Thyroid gland (tissue), 4 donors: ENCODE results near the gene CETN1. TPM values are rescaled to one million over a fixed set of nuclear protein-coding genes. Genes with fewer than 3 reads are reported as not detected.

Experiments
- DNase-seq, 2 donors: peaks; one replicate each; pipeline ENCODE4 v3.0.0-alpha.2; 2019
- H3K27ac ChIP-seq, 3 donors: fragments of 200-600 bp; sonication (generic); 1 replicate in 2 of 3; 2 replicates in 1 of 3; pipeline ENCODE4 v1.5.1; 2016 to 2019; ENCODE audit warnings: mild to moderate bottlenecking in 1 of 3, moderate library complexity in 1 of 3
- H3K27me3 ChIP-seq: fragments of 200-600 bp; sonication (generic); one replicate; pipeline ENCODE4 v1.5.1; 2019
- H3K36me3 ChIP-seq, 2 donors: fragments of 200-600 bp; sonication (generic); one replicate each; pipeline ENCODE4 v1.5.1; 2016 to 2019
- H3K4me1 ChIP-seq, 2 donors: fragments of 200-600 bp; sonication (generic); one replicate each; pipeline ENCODE4 v1.5.1; 2017 to 2019
- H3K4me3 ChIP-seq, 3 donors: fragments of 200-600 bp; sonication (generic); replicated peaks in 1 of 3; 1 replicate in 2 of 3; 2 replicates in 1 of 3; pipeline ENCODE4 v1.5.1; 2016; ENCODE audit warnings: mild to moderate bottlenecking in 1 of 3
- H3K9me3 ChIP-seq: fragments of 200-600 bp; sonication (generic); one replicate; pipeline ENCODE4 v1.5.1; 2017
- CTCF ChIP-seq, 6 experiments: fragments of 200-600 bp in 3 of 6; fragments of 450-650 bp in 3 of 6; sonication (generic) in 3 of 6; IDR thresholded peaks; one replicate each; pipeline ENCODE4 v1.5.1; 2016 to 2019; ENCODE audit warnings: antibody characterized with exemption in 6 of 6, mild to moderate bottlenecking in 2 of 6, inconsistent platforms in 1 of 6, moderate library complexity in 1 of 6
- POLR2A ChIP-seq, 2 donors: fragments of 450-650 bp; IDR thresholded peaks; one replicate each; pipeline ENCODE4 v1.6.1; 2017; ENCODE audit warnings: antibody characterized with exemption in 2 of 2, mild to moderate bottlenecking in 2 of 2, moderate library complexity in 1 of 2
- WGBS, 2 donors: methylation state at CpG; one replicate each; pipeline ENCODE4 v1.1.5; 2017; 5-methylcytosine and 5-hydroxymethylcytosine counted together
- intact Hi-C: fragments of 100-400 bp; cut with DNase I; formaldehyde crosslinking; loops from one replicate; pipeline ENCODE4 v1.15.1; 2023
- total RNA-seq, 4 donors: library from RNA; depleted of rRNA; stranded (reverse); fragments of >200 nt; gene quantifications; one replicate each; pipeline ENCODE4 v1.2.3, GENCODE V29; 2016

CETN1 gene
- total RNA-seq, 4 donors from 2014 or later, result 0.27 TPM; not detected in 3

GRCh38 chr18:565562-566061 is 14.6 kb upstream of the CETN1 start:
- H3K27ac ChIP-seq, result no peak overlapping the region
- no peaks in the 10 kb centered on the region for H3K9me3 ChIP-seq
- WGBS, 2 donors, result 74 to 80% methylated on average over 7 of the region's 7 CpGs
- H3K4me3 ChIP-seq, result no peak overlapping the region
- TF ChIP-seq POLR2A (IDR thresholded peaks at IDR 0.05) (no peak), CTCF (IDR thresholded peaks at IDR 0.05) (no peak)
- intact Hi-C loops, result no loop called here
- H3K36me3 ChIP-seq, result no peaks in the 10 kb centered on the region
- no peaks in the 10 kb centered on the region for H3K4me1 ChIP-seq
- no peaks in the 10 kb centered on the region for H3K27me3 ChIP-seq
- DNase-seq, result no peak

GRCh38 chr18:567122-567521 is 13.1 kb upstream of the CETN1 start:
- WGBS, 2 donors, result 73 to 74% methylated on average over 3 of the region's 3 CpGs
- no peaks in the 10 kb centered on the region for H3K27me3 ChIP-seq
- no peak for DNase-seq
- no peaks in the 10 kb centered on the region for H3K4me1 ChIP-seq
- H3K9me3 ChIP-seq, result no peaks in the 10 kb centered on the region
- no peaks in the 10 kb centered on the region for H3K36me3 ChIP-seq
- intact Hi-C loops, result no loop called here
- no peak overlapping the region for H3K4me3 ChIP-seq
- no peak overlapping the region for H3K27ac ChIP-seq
- TF ChIP-seq POLR2A (IDR thresholded peaks at IDR 0.05) (no peak), CTCF (IDR thresholded peaks at IDR 0.05) (no peak)

- WGBS, 2 donors, result 91% methylated on average over 3 of the region's 3 CpGs
- Histone ChIP-seq H3K4me1 (no peaks in the 10 kb centered on the region), H3K4me3 (no peak overlapping the region), H3K27ac (no peak overlapping the region), H3K27me3 (no peaks in the 10 kb centered on the region), H3K36me3 (no peaks in the 10 kb centered on the region), H3K9me3 (no peaks in the 10 kb centered on the region)
- no peak for TF ChIP-seq CTCF (IDR thresholded peaks at IDR 0.05)
- TF ChIP-seq POLR2A (IDR thresholded peaks at IDR 0.05), result no peak
- intact Hi-C loops, result no loop called here
- no peak for DNase-seq
These were observed 11.4 kb upstream of the CETN1 start for GRCh38 chr18:568731-569130.

- TF ChIP-seq POLR2A (IDR thresholded peaks at IDR 0.05), result no peak
- TF ChIP-seq CTCF (IDR thresholded peaks at IDR 0.05), result no peak
- DNase-seq, result no peak
- Histone ChIP-seq H3K36me3 (no peaks in the 10 kb centered on the region), H3K9me3 (no peaks in the 10 kb centered on the region), H3K4me3 (no peak overlapping the region), H3K27me3 (no peaks in the 10 kb centered on the region), H3K27ac (no peak overlapping the region), H3K4me1 (no peaks in the 10 kb centered on the region)
- intact Hi-C loops, result no loop called here
- 68 to 82% methylated on average over 3 of the region's 3 CpGs for WGBS, 2 donors
These were observed 9.9 kb upstream of the CETN1 start for GRCh38 chr18:570256-570655.

- Histone ChIP-seq H3K9me3 (no peaks in the 10 kb centered on the region), H3K4me3 (no peak overlapping the region), H3K36me3 (no peaks in the 10 kb centered on the region), H3K27ac (no peak overlapping the region), H3K27me3 (no peaks in the 10 kb centered on the region), H3K4me1 (no peaks in the 10 kb centered on the region)
- TF ChIP-seq POLR2A (IDR thresholded peaks at IDR 0.05) (no peak), CTCF (IDR thresholded peaks at IDR 0.05) (no peak)
- WGBS, 2 donors, result 61 to 82% methylated on average over 5 of the region's 5 CpGs
- DNase-seq, result no peak
- intact Hi-C loops, result no loop called here
These were observed 9.5 kb upstream of the CETN1 start for GRCh38 chr18:570697-571096.
